ENCODE data around the gene RPLP2. TPM values are rescaled to one million over a fixed set of nuclear protein-coding genes. Genes with fewer than 3 reads are reported as not detected.

Gene RPLP2
- total RNA-seq, 4 donors from 2014 or later = 314 to 600 (median 440) TPM

GRCh38 chr11:796565-797295 is 13.0 kb upstream of the RPLP2 start:
- ATAC-seq (no peak), DNase-seq (no peak)
- intact Hi-C loops (cut with DNase I; ENCODE audit: low total_unique reads) = loop anchor here (5.0 kb wide), 1 partner anchor 134 kb away; no protein-coding TSS in a partner anchor
- Histone ChIP-seq H3K9me3 (no peaks in the 10 kb centered on the region), H3K27ac (peak overlapping the region; percentile 57 to 69 (median 64)), H3K27me3 (peaks cover 12 to 26% (median 24%) of the 10 kb centered on the region in 3 donors), H3K4me3 (peak overlapping the region; percentile 64 to 71 (median 68)), H3K36me3 (peaks cover 0 to 26% of the 10 kb centered on the region in 2 donors), H3K4me1 (peaks cover 11 to 35% of the 10 kb centered on the region in 2 donors)
- no peak for TF ChIP-seq POLR2A (IDR thresholded peaks at IDR 0.05)
- no peak for TF ChIP-seq CTCF (IDR thresholded peaks at IDR 0.05 in 4 of 5, conservative IDR thresholded peaks at IDR 0.05 in 1 of 5)
- in situ Hi-C loops (cut with MboI; ENCODE audit: low sequenced_read_pairs in 4 of 4) = no loop called here

GRCh38 chr11:797296-798092 is 12.3 kb upstream of the RPLP2 start:
- peak overlapping the region; percentile 57 to 69 (median 64) for H3K27ac ChIP-seq
- DNase-seq (no peak), ATAC-seq (peak; percentile 33 to 35)
- in situ Hi-C loops (cut with MboI; ENCODE audit: low sequenced_read_pairs in 4 of 4) = no loop called here
- H3K9me3 ChIP-seq = no peaks in the 10 kb centered on the region
- peaks cover 11 to 35% of the 10 kb centered on the region in 2 donors for H3K4me1 ChIP-seq
- H3K27me3 ChIP-seq = peaks cover 12 to 26% (median 24%) of the 10 kb centered on the region in 3 donors
- intact Hi-C loops (cut with DNase I; ENCODE audit: low total_unique reads) = loop anchor here (1.0 to 5.0 kb wide), 3 partner anchors 50 to 135 kb away; partner anchors contain the start of gene TALDO1
- H3K4me3 ChIP-seq = peak overlapping the region; percentile 64 to 71 (median 68)
- H3K36me3 ChIP-seq = peaks cover 0 to 33% of the 10 kb centered on the region in 2 donors
- TF ChIP-seq CTCF (IDR thresholded peaks at IDR 0.05 in 4 of 5, conservative IDR thresholded peaks at IDR 0.05 in 1 of 5) (no peak), POLR2A (IDR thresholded peaks at IDR 0.05) (no peak)

- Histone ChIP-seq H3K4me3 (peak within 1 kb of the TSS; percentile 64 to 71 (median 68)), H3K9me3 (no peaks in the 10 kb centered on the region), H3K36me3 (peaks cover 0 to 40% of the 10 kb centered on the region in 2 donors), H3K4me1 (peaks cover 11 to 35% of the 10 kb centered on the region in 2 donors), H3K27ac (peak within 1 kb of the TSS; percentile 57 to 69 (median 64)), H3K27me3 (peaks cover 10 to 24% (median 23%) of the 10 kb centered on the region in 3 donors)
- intact Hi-C loops (cut with DNase I; ENCODE audit: low total_unique reads) (loop anchor here (1.0 to 5.0 kb wide), 3 partner anchors 51 to 136 kb away; partner anchors contain the start of gene TALDO1), in situ Hi-C loops (cut with MboI; ENCODE audit: low sequenced_read_pairs in 4 of 4) (no loop called here)
- DNase-seq (peak in 1 of 2 donors; percentile 57), ATAC-seq (peak; percentile 67 to 79)
- no peak for TF ChIP-seq POLR2A (IDR thresholded peaks at IDR 0.05)
- peak; percentile 73 to 97 (median 92) for TF ChIP-seq CTCF (IDR thresholded peaks at IDR 0.05 in 4 of 5, conservative IDR thresholded peaks at IDR 0.05 in 1 of 5)
These were observed 11.6 kb upstream of the RPLP2 start, which contains the start of gene SLC25A22 for GRCh38 chr11:798093-798713. Gene SLC25A22 (minus strand): TSS chr11:798281. CDS start chr11:795006, 3,275 bp downstream.

- Histone ChIP-seq H3K4me3 (no peak overlapping the region), H3K4me1 (peaks cover 22 to 46% of the 10 kb centered on the region in 2 donors), H3K27ac (no peak overlapping the region), H3K27me3 (peaks cover 3 to 11% (median 8%) of the 10 kb centered on the region in 3 donors), H3K9me3 (no peaks in the 10 kb centered on the region), H3K36me3 (peaks cover 0 to 41% of the 10 kb centered on the region in 2 donors)
- intact Hi-C loops (cut with DNase I; ENCODE audit: low total_unique reads) (loop anchor here (5.0 kb wide), 1 partner anchor 137 kb away; no protein-coding TSS in a partner anchor), in situ Hi-C loops (cut with MboI; ENCODE audit: low sequenced_read_pairs in 4 of 4) (no loop called here)
- no peak for TF ChIP-seq POLR2A (IDR thresholded peaks at IDR 0.05)
- TF ChIP-seq CTCF (IDR thresholded peaks at IDR 0.05 in 4 of 5, conservative IDR thresholded peaks at IDR 0.05 in 1 of 5) = no peak
- ATAC-seq (no peak), DNase-seq (no peak)
These were observed 10.0 kb upstream of the RPLP2 start for GRCh38 chr11:799641-800316.
